GM18858 (cell line): ENCODE measurements around the gene HELT.

ENCODE experiments used
- ATAC-seq: cut with Tn5 transposase; IDR thresholded peaks from one replicate; pipeline ENCODE4 v1.9.1; 2021; ENCODE audit not compliant: unreplicated experiment

HELT gene

DNA sequence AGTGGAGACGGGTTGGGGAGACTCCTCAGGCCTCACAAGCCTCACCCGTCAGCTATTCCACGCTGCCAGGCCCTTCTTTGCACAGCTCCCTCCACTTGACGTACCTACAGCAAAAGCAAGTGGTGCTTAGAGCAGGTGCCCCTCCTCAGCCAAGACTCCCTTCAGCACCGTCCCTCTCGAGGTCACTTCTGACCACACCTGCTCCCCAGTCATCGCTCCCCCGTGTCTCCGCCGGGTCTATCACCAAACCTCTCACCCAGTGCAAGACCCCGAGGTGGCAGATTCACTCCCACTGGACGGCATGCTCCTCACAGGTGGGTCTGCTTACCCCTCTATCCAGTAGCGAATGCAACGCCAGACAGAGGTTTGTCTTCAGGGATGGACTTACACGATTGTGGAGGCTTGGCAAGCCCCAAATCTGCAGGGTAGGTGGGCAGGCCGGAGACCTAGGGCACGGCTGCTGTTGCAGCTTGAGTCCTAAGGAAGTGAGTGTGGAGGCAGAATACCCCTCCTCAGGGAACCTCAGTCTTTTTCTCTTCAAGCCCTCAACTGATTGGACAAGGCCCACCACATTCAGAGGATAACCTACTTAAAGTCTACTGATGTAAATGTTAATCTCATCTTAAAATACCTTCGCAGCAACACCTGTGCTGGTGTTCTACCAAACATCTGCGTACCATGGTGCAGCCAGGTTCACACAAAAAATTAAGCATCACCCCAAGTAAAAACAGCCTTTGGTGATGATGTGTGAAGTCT lies 14.5 kb upstream of the HELT start:
- ATAC-seq, result no peak

DNA sequence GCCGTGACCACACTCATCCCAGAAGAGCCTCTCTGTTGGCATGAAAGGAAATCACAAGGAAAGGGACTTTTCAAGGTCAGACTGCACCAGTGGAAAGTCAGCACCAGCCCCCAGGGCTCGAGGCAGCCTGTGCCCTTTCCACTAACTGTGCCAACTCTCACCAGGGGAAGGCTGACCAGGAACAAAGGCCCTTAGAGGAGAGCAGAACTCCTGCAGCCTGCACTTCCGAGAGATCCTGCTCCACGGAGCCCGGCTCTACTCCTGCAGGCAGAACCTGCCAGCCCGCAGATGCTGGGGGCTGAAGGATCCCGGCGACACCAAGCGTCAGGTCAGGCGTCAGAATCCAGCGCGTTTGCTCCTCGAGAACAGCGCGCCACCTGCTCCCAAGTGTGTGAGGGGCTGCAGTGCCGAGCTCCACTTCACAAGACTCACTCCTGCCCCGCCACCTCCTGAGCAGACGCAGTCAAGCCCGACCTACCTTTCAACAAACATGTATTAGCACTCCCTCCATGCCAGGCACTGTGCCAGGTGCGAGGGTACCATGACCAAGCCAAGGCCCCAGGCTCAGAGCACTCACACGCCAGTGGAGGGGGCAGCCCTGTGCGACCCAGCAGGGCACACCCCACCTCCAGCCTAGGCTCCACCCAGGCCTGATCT lies 13.6 kb upstream of the HELT start:
- ATAC-seq, result peak; percentile 24

DNA sequence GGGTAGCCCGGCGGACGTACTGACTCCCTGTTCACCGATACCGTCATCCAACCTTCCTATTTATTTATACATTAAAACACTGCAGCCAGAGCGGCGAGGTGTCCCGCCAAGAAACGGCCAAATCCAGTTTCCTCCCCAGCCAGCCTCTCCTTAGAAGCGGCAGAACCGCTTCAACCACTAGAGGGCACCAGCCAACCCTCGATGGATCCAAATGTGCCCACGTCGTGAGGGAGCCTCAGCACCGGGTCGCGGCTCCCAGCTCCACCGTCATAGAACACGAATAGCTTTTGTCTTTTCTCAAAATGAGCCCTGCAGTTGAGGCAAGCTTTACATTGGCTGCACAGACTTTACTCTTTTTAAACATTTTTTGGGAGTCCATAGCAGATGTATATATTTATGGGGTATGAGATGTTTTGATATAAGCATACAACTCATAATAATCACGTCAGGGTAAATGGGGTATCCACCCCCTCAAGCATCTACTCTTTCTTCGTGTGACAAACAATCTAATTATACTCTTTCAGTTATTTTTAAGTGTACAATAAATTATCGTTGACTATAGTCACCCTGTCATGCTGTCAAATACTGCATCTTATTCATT lies 13.0 kb upstream of the HELT start:
- ATAC-seq, result peak; percentile 75

DNA sequence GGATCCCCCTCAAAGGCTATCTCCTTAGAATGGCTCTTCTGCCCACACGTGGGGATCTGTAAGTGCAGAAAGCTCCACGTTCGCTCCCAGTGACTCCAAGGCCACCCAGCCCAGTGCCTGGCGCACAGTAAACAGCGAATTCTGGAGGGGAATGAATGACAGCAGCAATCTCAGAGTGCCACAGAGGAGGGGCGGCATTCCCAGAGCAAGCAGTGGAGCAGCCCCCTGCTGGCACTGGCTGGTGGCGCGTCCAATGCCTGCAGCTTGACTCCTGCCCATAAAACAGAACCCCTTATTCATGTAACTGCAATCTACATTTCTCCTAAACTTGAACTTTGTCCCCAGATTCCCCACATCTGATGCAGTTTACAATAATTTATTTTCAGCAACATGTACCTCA lies 6.9 kb upstream of the HELT start:
- ATAC-seq, result no peak

DNA sequence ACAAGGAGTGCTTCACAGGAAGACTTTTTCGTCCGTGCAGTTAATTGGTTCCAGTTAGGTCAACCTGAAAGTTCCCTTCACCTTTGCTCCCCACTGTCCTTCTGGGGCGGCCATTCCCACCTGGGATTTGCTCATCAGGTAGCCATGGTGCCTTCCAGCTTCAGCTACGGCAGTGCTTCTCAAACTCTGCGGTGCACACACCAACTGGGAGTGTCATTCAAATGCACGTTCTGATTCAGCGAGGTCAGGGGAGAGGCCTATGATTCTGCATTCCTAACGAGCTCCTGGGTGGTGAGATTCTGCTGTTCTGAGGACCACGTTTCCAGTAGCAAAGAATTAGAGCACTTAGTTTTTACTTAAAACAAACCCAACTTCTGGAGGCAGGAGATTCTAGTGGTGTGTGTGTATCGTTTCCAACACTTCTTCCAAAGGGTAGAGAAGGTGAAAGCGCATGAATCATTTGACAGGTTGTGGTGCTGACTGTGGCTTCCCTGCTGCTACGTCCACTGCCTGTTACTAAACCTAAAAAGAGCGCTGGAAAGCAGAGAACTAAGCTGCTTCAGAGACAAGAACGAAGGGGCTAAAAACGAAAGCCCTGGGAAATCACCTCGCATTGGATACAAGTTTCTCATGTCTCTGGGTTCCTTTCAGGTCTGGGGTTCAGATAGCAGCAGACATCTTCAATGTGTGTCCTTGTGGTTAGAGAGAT lies 4.7 kb upstream of the HELT start:
- ATAC-seq, result no peak

DNA sequence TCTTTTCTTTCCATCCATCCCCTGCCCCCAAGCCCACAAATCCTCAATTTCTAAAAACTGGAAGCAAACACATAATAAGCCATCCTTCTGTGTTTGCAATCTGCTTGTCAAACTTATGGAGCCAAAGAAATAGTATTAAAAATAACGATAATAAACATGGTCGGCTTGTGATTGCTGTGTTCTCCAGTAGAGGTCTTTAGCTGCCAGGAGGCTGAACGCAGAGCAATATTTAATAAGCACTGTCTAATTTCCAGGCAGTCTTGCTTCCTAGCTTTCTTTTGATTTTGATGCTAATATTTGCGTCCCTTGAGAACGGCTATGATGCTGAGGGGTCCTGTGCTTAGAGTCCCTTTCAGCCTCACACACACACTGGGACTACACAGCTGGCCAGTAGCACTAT lies 3.2 kb upstream of the HELT start:
- no peak for ATAC-seq

DNA sequence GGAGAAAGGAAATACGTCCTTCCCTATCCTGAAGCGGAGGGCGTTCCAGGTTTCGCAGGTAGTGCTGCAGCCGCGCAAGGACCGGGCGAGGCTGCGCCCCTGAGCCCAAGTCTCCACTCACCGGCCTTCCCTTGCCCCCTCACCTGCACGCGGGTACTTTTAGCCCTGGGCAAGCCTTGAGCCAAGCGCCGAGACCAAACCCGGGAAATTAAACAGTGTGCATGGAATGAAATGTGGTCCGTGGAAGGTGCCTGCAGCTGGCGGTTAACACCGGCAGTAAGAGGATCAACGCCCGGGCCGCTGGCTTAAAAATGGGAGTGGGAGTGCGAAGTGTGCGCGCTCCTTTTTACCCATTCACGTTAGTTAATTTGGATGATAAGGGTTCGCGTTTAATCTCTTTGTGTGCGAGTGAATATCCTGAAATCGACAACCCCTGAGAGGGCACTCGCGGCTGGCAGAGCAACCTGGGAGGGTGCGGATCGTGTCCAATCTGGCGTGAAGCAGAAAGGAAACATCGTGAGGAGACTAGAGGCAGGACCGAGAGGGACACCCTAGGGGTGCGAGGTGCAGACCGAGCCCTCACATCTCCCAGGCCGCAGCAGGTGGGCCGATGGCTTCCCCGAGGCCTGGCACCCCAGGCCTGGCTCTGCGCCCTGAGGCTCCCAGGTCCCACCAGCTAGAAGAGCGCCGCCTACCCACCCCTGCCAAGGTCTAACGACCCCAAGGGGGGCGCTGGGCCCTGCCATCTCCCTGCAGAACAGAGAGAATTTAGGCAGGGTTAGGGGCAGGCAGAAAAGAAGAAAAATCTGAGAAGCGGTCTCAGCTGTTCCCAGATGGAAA lies 2.0 kb upstream of the HELT start:
- ATAC-seq, result no peak

DNA sequence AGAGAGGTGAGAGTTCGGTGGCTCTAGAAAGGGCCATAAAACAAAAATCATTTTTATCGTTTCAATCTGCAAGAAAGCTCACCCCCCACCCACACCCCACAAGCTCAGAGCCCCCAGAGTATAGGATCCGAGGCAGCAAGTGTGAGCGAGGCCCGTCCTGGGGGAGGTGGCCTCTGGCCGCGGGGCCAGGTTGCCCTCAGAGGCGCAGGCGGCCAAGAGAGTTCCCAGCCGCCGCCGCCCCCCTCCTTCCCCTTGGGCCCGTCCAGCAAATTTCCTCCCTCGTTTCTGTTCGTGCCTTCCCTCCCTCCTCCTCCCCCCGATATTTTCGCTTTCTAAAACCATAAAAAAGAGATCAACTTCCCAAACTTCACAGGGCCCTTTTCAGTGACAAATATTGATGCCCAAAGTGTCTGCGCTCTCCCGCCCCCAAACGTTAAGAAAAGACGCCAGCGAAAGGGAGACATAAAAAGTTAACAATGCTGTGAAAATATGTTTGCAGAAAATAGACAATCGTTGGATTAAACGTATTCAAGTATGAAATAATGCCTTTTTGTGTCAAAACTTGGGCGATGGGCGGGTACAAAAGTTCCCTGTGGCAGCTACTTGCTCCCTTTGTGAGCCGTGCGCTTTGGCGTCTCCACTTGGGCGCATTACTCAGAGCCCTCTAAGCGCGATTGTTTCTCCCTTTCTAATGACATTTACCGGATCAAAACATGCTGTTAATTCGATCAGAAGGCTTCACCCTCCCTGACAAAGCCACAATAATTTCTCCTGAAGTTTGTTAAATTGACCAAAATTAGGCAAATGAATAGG lies 1.1 kb upstream of the HELT start:
- no peak for ATAC-seq

DNA sequence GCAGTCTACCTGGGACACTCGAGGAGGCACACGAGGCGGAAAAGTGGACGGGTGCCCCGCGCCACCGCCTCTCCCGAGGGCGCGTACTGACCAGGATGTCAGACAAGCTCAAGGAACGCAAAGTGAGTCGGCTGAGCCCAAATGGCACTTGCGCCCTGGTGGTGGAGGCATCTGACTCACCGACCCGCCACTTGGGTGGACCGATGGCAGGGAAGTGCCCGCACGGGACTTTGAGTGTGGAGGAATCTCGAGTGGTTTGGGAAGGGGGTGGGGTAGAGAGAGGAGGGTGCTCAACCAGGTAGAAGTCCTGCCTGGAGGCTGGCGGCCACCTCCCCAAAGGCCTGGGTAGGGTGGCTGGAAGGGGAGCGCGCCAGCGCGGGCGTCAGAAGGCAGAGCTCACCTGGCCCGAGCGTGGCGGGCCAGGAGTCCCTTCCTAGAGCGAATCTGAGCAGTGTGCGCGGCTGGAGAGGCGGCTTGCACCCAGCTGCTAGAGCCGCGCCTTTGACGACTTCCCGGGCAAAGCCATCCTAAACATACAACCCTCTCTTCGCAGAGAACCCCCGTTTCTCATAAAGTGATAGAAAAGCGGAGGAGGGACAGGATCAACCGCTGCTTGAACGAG lies 655 bp downstream of the HELT start:
- no peak for ATAC-seq

DNA sequence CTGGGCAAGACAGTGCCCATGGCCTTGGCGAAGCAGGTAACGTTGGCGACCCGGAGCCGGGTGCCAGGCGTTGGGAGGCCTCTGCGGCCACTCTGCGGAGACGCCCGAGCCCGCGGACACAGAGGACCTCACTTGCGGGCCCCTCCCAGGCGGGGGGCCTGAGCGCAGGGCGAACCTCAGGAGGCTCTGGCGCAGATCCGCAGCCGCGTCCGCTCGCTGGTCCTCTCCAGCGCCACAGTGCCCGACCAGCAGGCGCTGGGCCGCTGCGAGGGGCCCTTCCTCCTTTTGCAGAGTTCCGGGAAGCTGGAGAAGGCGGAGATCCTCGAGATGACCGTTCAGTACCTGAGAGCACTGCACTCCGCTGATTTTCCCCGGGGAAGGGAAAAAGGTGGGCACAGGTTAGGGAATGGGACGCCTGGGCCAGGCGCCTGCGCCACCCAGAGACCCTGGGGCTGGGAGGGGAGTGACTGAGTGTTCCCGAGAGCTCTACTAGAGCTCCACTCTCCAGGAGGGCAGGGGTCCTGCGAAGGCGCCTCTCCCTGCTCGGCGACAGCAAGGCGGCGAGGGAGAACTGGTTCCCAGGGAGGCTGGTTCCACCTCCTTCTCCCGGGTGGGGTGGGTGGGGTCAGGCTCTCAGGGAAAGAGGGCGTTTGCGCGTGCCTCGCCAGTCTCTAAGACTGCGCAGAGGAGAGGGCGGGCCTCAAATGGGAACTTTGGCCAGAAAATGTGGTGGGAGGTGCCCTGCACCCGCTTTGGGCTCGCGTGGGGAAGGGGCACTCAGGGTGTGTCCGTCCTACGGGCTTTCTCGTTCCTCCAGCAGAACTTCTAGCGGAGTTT lies 1.4 kb downstream of the HELT start:
- no peak for ATAC-seq

DNA sequence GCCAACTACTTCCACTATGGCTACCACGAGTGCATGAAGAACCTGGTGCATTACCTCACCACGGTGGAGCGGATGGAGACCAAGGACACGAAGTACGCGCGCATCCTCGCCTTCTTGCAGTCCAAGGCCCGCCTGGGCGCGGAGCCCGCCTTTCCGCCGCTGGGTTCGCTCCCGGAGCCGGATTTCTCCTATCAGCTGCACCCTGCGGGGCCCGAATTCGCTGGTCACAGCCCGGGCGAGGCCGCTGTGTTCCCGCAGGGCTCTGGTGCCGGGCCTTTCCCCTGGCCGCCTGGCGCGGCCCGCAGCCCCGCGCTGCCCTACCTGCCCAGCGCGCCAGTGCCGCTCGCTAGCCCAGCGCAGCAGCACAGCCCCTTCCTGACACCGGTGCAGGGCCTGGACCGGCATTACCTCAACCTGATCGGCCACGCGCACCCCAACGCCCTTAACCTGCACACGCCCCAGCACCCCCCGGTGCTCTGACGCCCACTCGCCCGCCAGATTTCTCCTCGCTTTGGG lies 2.1 kb downstream of the HELT start:
- no peak for ATAC-seq

DNA sequence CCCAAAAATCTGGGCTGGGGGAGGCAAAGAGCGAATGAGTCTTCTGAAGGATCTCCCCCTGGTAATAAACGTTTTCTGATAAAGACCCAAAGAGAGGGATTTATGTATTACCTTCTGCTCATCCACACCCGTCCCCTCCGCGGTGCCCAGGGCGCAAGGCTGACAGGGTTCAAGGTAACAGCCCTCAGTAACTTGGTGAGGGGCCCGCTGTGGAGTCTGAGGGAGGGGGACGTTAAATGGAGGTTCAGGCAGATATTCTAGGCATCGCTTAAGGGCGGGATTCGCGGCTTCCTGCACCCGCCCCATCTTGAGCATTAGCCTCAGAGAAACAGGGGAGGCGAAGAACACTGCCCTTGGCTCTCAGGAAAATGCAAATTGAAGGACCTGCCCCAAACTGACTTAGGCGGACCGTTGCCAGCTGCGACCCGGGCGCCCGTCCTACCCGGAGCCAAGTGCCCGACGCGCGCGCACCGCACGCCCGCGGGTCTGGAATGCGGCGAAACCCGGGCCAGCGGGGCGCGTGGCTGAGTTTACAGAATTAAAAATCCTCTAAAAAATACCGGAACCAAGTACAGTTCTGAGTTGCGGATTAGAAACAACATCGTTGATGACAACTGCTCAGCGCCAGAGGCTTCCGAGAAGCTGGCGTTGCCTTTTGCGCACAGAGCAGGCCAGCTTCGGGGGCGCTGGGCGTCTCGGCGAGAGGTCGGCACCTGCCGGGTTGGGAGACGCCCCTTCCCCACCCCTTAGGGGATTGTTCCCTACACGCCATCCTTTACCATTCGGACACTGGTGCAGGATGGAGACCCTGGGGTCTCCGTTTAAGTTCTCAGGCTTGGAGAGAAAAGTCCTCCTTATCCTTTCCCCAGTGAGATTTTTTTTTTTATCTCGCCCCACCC lies 2.8 kb downstream of the HELT start:
- ATAC-seq, result no peak

DNA sequence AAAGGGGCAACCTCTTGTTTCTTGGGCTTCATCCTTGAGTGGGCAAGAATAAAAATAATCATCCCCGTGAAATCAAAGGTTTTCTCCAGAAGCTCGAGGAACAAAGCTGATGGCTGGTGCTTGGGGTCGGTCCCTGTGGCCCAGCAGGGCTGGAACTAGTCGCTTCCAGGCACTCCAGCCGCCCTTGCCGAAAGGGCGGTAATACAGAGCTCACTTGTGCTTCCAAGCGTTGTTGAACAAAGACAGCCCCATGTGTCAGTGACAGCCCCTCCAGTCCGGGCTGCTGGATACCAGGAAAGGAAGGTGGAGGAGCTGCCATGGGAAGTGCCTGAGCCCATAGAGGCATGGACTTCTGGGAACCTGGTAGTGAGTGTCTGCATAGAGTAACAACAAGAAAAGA lies 5.2 kb downstream of the HELT start:
- no peak for ATAC-seq

DNA sequence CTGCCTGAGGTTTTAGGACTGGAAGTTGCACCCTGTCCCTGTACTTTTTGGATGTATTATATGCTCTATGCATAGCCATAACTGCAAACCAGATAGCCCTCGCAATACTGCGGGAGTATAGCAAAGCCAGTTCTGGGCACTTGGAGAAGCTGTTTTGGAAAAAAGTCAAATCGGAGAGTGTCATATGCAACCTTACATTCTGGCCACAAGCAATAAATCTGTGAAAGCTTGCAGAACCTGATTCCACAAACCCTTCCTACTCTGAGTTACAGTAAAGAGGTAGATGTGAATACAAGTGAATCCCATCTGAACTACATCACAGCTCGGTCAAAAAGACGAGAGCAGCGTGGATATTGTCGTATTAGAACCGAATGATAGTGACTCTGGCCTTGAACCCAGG lies 10.3 kb downstream of the HELT start:
- ATAC-seq, result no peak

DNA sequence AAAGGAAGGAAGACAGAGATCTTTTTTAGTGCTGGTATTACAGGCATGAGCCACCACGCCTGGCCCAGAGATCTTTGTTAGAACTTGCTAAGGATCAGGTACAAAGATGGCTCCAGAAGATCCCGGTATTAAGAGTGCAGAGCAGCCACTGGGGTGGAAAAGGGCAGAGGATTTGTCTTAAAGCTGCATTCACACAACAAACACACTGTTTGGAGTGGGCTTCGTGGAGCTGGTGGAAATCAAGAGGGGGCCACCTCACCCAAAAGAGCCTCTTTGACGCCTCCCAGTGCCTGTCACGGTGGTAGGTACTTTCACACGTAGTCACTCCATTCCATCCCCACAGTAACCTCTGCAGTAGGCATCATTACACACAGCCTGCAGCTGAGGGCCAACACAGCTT lies 13.3 kb downstream of the HELT start:
- ATAC-seq, result no peak

DNA sequence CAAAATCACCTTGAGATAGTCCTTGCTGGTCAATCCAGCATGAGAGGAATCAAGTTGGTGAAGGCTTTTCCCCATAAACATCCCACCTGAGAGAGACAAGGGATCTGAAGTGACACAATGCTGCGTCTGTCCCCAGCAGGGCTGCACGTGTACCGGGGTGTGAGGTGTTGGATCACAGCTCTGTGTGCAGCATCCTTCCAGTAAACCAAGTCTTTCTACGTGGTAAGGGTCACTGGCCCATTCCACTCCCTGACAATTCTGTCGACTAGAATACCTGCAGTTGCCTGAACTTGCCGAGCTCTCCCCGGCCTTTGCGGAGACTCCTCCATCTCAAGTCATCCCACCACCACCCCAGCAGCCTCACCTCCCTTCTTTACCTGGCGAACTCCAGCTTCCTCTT lies 14.8 kb downstream of the HELT start:
- no peak for ATAC-seq

DNA sequence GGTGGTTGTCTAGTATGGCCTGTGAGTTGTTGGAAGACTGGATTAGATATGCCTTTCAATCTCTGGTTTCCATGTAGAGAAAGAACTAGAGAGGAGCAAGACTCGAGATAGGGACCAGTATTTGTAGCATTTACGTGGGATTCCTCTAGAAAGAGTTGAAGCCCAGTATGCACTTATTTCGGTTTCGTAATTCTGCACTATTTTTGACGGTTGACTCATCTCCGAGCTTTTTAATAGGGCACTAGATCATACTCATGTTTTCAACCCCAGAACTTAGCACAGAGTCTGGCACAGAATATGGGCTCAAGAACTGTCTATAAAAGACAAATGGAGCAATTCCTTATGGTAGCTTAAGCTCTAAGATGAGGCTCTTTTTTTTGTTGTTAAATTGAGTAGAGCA lies 15.7 kb downstream of the HELT start:
- ATAC-seq, result no peak

DNA sequence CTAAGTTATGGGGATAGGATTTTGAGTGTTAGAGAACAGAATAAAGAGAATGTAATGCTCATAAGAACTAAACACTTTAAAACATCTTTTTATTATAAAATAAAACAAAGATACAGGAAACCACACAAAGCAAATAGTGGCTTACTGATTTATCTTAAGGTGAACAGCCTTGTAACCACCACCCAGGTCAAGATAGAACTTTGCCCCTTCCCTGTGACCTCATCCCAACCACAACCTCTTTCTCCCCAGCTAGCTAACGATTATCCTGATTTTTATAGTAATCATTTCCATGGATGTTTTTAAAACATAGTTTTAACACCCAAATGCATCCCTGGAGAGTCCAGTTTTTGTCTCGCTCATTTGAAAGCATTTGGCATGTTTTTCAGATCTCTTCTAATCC lies 17.0 kb downstream of the HELT start:
- no peak for ATAC-seq
